GM18508 (cell line): ENCODE results near the gene ZNF775.

Experiments
- ATAC-seq: cut with Tn5 transposase; IDR thresholded peaks from one replicate; pipeline ENCODE4 v1.9.1; 2021; ENCODE audit warnings: moderate number of reproducible peaks; ENCODE audit not compliant: insufficient read depth, unreplicated experiment

The ZNF775 gene

DNA sequence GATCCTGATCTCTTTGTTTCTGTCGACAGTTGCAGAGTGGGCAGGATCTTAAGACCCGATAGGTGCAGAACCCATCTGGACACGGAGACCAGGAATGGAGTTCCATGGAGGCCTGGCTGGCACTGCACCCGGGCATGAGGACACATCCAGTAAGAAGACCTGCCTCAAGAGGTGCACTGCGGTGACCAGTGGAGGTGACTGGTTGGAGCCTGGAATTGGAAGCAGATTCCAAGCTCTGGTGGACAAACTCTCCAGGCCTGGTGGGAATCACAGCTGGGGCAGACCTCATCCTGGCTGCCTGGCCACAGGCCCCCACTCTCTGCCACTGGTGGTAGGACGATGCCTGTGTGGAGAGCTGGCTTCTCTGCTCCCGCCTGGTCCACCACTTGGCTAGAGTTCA is 31.0 kb downstream of the ZNF775 start:
- no peak for ATAC-seq

DNA sequence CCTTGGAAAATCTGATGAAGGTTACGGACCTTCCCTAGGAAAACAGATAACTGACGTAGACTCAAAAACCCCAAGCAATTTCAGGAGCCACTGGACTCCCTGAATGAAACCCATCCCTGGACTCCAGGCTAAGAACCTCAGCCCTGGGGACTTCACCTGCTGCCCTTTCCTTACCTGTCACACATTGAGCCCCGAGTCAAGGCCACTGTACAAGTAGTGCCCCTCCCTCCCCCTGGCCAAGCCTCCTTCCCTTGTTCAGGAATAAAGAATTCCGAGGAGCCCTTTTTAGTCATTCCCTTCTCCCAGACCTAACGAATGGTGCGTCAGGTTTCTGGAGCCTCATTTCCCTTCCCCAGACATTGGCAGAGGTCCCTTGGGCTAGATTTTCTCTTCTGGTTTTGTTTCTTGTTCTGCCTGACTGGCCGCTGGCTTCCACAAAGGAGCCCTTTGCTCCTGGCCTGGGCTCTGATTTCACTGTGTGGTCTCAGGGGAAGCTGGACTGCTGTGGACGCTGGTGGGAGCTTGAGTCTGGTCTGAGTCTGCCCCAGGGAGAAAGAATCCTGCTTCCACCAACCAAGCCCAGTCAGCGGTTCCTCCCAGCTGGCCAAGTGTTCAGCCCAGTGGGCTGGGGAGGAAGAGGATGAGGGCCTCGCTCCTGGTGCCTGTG is 31.7 kb downstream of the ZNF775 start:
- no peak for ATAC-seq

DNA sequence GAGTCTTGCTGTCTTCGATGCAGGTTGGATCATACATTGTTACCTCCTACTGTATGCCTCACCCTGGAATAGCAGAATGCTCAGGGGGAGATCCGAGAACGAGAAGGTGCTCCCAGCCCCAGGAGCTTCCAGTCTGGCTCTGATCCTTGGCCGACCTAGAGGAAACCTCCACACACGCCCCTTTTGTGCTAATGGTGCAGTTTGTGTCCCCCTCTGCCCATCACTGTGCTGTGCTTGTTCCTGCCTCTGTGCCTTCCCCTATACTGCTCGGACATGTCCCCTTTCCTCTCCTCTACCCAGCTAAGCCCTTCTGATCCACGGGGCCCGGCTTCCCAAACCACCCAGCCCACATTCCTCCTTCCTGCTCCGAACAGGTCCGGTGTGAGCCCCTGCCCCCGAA is 32.5 kb downstream of the ZNF775 start:
- ATAC-seq, result no peak

DNA sequence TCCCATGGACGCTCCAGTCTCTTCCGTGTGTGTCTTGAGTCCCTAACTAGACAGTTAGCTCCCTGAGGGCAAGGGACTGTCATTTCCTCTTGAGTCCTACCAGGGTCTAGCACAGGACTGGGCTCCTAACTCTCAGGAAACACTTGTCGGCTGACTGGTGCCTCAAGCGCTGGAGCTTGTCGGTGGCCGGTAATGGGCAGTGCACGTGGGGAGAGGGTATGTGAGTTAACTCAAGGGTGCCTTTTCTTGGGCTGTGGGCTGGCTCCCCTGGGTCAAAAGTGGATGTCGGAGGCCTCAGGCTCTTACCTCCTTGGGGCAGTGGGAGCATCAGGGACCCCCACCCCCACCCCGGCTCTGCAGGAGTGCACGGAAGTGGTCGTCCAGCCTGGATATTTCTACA is 32.9 kb downstream of the ZNF775 start:
- no peak for ATAC-seq

DNA sequence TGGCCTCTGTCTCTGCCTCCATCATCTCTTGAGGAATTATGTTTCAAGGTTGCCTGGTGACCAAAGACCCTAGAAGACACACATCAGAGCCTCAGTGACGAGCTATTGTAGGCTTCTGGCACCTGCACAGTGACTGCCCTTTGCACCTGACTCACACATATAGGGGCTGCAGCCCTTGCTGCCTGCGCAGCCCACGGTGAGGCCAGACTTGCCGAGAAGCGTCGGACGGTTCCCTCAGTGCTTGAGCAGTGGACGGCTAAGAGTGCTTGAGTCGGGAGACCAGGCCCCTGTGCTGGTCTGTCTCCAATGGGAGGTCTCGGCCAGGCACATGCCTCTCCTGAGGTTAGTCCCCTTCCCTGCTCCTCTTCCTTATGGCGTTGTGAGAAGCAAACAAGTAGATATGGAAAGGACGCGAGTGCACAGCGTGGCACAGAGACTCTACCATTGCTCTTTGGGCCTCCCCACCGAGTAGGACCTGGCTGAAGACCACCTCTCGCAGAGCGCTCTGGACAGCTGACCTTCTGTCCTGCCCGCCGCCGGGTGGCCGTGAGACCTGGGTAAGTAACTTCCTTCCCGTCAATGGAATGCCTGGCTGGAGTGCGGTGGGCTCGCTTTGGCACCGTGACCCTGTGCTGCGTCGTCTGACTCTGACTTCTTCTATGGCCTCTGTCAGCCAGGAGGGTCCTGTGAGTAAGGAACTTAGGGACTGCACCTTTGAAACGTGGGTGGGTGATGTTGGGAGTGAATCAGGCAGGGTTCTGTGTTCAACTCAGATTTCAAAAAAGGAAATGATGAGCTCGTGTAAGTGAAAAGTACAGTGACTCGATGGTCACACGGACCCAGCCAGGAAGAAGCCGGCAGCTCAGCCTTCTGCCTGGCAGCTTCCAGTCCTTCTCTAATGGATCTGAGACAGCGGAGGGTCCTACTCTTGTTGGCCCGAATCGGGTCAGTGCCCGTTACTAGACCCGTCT is 33.7 kb downstream of the ZNF775 start:
- no peak for ATAC-seq

DNA sequence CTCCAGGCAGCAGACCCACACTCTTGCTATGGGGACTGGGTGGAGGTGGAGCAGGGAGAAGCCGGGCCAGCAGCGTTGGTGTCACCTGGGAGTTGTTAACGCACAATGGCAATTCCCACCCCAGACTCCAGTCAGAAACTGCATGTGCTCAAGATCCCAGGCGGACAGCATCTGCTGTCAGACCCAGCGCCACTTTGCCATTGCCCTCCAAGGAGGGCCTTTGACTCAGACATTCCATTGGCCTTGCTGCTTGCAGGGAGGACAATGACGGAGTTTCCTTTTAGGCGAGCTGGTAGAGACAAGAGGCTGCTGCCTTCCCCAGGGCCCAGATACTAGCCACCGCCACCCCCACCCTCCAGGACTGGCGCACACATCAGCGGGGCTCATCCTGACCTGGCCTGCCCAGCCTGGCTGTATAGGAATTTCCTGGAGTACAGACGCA is 34.5 kb downstream of the ZNF775 start:
- no peak for ATAC-seq

DNA sequence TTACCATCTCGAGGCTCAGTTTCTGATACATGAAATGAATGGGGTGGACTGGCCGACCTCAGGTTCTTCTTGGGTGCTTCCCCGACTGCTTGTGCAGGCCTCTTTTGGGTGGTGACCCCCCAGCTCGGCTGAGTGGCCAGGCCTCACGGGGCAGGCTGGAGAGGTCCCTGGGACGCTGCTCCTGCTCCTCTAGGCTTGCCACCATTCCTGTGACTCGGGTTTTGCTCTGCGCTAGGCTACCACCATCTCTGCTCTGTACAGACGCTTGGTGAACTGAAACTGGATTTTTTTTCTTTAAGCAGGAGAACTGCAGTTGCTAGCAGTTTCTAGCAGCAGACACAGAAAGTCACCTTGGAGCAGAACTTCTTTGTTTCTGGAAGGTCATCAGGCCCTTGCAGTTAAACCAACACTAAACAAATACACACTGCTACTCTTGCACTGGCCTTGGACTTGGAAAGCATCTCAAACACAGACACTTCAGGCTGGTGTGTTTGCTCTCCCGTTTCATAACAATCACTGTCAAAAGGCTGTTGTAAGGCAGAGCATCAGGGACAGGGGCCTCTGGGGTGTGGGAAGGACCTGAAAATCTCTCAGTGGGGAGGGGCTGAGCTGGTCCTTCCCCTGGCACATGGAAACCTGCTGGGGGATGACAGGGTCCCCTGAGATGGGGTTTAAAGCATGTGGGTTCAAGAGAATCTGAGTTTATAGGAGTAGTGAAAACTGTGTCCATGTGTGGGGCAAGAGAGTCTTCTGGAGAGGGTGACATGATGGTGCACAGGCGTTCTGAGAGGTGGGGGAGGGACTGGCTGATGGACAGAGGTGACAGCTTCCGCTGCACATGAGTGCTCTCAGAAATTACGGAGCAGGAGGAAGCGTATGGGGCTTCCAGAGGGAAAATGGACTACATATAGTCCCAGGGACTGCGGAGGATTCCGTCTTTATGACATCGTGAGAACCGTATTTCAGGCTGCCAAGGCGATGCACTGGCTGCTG is 36.3 kb downstream of the ZNF775 start:
- ATAC-seq, result no peak

DNA sequence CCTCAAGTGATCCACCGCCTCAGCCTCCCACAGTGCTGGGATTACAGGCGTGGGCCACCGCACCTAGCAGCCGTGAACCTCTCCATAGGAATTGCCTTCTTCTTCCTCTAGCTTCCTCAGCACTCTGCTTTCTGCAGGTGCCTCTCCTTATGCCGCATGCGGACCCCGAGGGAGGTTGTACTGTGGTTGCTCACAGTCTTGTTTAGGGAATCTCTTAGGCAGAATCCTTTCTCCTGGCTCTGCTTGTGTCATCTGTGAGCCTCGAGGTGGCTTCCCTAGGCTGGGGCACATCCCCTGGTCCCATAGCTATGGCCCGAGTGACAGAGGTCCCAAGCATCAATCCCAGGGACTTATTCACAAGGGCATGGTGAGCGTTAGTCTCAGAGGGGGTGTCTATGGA is 38.1 kb downstream of the ZNF775 start:
- no peak for ATAC-seq

DNA sequence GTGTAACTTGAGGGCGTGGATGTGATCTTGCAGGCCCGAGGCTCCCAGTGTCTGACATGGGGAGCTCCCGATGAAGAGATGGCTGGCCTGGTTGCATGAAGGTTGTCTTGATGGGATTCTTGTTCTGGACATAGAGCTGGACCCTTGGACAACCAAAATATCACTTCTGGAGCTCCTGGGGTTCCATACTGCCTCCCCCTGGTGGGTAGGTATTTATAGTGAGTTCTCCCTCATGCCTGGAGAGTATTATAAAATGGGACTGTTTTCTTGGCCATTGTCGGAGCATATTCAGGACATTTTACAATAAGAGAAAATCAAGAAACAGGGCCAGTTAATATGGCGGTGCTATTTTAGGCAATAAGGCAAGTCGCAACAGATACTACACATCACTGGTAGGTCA is 38.7 kb downstream of the ZNF775 start:
- ATAC-seq, result no peak

DNA sequence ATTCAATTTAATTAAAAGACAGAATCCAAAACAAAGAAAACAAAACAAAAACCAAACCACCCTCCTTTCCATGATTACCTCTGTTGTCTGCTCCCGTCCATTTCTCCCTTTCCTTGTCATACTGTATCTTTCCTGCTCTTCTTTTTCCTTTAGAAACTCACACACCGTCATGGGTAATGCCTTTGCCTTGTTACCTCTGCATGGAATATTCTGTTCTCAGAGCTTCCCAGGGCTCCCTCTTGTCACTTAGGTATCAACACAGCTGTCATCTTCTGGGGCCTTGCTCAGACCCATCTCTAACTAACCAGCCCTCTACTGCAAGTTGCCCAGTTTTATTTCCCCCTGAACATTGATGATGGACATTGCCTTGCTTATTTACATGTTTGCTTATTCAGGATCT is 41.1 kb downstream of the ZNF775 start:
- no peak for ATAC-seq

DNA sequence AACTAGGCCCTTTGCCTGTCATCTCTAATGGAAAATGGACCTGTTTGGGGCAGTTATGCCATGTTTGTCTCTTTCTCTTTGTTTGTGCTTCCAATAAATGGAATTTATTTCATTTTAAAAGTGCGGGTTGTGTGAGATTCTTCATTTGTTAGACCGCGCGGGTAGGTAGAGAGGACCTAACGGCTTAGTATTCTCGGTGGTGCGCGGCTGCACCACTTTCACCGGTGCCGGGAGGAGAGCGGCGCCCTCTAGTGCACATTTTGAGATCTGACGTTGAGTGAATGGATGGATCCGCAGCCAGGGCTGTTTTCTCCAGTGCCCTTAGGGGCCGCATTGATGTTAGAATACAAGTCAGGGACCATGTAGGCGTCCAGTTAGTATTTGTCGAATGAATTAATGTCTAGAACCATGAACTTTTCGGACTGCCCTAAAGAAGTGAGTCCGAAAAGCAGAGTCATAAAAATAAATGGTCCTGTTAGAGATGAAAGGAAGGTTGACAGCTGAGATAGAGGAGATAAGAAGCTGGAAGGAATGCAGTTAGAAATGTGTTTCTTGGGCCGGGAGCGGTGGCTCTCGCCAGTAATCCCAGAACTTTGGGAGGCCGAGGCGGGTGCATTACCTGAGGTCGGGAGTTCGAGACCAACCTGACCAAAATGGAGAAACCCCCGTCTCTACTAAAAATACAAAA is 42.0 kb downstream of the ZNF775 start:
- peak; percentile 86 for ATAC-seq

DNA sequence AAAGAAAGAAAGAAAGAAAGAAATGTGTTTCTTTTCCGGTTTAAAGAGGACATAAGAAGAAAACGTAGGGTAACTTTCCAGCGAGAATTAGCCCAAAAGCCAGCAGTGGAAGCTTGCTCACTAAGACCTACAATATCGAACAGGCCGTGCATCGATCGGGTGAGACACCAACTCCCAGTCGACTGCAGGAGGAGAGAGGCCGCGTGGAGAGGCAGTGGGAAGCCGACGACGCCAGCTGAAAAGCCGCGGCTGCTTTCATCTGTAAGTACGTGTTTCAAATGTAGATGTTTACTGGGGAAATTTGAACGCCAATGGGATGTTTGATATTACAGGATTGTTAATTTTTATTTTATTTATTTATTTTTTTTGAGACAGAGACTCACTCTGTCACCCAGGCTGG is 42.7 kb downstream of the ZNF775 start:
- no peak for ATAC-seq

DNA sequence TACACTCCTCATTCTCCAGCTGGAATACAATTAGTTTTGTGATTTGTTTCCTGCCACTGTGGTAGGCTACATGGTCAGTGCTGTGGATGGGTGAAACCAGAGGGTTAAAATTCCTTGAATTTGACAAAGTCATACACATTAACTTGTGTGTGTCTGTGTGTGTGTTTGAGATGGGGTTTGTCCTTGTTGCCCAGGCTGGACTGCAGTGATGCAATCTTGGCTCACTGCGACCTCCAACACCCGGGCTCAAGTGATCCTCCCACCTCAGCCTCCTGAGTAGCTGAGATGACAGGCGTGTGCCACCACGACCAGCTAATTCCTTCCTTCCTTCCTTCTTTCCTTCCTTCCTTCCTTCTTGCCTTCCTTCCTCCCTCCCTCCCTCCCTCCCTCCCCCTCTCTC is 46.5 kb downstream of the ZNF775 start:
- ATAC-seq, result no peak

DNA sequence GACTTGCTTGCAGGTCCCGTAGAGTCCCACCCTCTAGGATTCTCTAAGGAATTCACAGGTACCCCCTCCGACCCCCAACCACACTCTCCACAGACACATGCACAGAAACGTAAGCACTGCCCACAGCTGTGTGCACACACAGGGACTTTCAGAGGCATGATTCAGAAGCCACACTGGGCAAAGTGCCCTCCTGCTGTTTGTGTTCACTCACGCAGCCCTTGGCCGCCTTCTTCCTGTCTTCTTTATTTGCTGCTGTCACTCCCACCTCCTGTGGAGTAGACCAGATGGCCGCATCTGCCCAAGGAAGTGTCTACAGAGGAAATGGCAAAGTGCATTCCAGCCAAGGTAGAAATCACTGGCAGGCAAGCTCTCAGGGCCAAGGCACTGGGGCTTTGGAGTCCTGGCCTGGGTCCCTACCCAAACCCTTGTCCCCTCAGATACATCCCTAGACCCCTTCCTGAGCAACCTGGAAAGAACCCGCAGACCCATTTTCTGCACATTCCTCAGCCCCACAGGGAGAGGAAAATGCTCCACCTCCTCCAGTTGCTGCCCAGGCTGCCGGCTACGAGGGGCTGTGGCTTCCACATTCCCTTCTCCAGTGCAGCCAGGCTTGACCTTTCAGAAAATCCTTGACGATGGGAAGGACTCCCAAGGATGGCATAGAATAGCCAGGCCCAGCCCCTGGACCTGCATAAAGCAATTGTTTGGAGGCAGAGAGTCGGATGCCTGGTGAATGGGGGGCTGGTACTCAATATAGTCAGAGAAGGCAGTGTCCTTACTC is 49.7 kb downstream of the ZNF775 start:
- ATAC-seq, result no peak

DNA sequence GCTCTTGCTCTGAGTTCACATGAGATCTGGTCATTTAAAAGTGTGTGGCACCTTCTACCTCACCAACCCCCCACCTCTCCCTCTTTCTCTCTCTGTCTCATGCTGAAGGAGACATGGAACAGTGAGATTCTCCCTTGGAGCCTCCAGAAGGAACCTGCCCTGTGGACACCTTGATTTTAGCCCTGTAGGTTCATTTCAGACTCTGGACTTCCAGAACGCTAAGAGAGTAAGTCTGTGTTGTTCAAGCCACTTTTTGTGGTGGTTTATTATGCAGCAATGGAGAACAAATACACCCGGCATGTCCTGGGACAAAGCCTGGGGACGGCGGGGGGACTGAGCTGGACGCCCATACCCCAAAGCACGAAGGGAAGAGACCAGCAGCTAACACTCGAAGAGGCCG is 50.6 kb downstream of the ZNF775 start:
- ATAC-seq, result no peak

DNA sequence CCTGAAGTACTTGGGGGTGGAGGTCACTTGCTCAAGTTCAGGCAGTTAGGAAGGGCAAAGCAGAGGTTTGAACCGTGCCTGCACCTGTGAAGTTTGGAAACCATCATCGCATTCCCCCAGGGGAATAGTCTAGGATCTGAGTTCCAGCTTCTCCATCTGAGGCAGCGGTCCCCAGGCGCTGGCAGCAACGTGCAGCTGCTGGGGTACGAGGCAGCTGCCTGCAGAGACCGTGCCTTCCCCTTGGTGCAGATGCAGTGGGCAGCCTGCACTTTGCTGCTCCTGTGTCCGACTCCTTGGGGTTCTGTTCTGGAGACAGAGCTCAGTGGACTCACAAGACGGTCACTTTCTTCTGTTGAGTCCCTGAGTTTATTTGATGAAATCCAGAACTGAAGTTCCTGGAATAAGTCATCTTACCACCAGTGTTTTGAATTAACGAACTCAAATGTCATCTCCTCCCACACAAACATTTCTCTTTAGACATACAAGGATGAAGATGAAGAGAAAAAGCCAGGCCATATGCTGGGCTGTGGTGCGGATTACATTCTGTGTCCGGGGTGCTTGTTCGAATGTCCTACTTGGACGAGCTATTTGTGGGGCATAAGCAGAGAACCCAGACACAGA is 51.4 kb downstream of the ZNF775 start:
- ATAC-seq, result no peak

DNA sequence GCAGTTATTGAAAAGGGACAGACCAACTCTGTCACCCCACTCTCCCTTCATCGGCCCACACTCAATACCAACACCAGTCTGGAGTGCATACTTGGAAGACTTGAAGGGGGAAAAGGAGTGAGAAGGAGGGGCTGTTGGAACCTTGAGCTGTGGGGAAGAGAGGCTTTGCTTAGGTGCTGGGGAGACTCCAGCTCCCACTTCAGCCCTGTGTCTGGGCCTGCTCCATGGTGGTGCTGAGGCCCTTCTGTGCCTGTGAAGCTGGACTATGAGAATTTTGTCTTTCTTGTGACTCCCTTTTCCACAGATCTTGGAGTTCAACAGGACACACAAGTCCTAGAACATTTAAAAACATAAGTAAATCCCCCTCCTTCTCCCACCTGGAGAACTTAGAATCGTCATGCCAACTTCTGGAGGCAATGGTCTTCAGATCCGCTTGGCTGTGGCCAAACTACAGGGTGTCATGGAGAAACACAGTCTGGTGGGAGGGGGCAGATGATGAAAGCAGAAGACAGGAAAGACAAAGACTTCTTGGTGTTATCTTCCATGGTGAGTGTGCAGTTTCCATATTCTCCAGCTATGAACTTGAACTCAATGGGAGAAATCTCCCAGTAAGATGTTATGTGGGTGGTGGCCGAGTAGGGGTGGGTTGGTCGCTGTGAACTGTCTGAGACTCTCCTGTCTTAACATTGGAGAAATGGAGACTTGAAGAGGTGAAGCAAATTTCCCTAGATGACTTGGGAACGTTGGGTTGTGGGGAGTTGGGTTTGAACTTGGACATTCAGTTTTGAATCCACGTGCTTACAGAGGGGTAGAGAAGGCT is 52.9 kb downstream of the ZNF775 start:
- no peak for ATAC-seq
